ENCODE data around the gene MLH3.
A peak's percentile ranks its signal among the peaks of the same experiment; 100 is the strongest.

Gene MLH3

GRCh38 chr14:75041613-75042012 is 9.7 kb downstream of the MLH3 start:
- Mint-ChIP-seq H3K4me3 (no peak overlapping the region), H3K27ac (no peak overlapping the region), H3K27me3 (no peaks in the 10 kb centered on the region), H3K36me3 (ENCODE audit: insufficient read depth) (peaks cover 30% of the 10 kb centered on the region), H3K9me3 (no peaks in the 10 kb centered on the region), H3K4me1 (ENCODE audit: low read depth in 2 of 2) (peaks cover 6 to 20% of the 10 kb centered on the region in 2 donors)
- no peak for ATAC-seq (replicated peaks)
- DNase-seq = no peak

- Mint-ChIP-seq H3K4me3 (no peak overlapping the region), H3K9me3 (no peaks in the 10 kb centered on the region), H3K27ac (no peak overlapping the region), H3K36me3 (ENCODE audit: insufficient read depth) (peaks cover 32% of the 10 kb centered on the region), H3K27me3 (no peaks in the 10 kb centered on the region), H3K4me1 (ENCODE audit: low read depth in 2 of 2) (peaks cover 2 to 15% of the 10 kb centered on the region in 2 donors)
- DNase-seq (no peak), ATAC-seq (replicated peaks) (no peak)
Observed at GRCh38 chr14:75040959-75041358, 10.3 kb downstream of the MLH3 start.

DNA sequence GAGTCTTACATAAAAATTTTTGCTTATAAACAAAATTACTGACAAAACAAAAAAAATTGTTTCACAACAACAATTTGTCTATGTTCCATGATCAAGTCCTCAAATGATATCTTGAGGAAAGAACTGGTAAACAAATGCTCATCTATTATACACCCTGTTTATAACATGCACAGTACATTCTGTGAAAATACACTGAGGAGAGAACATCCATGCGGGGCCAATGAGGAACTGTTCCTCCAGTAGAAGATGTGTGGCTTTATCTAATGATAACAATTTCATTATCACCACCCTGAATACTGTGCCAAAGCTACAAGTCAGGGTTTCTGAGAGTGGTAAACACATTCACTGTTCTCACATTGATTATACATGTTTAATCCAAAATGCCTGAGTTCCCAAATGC is 10.8 kb downstream of the MLH3 start:
- no peak overlapping the region for H3K4me3 Mint-ChIP-seq
- no peak for DNase-seq
- peaks cover 0 to 10% of the 10 kb centered on the region in 2 donors for H3K4me1 Mint-ChIP-seq (ENCODE audit: low read depth in 2 of 2)
- peaks cover 32% of the 10 kb centered on the region for H3K36me3 Mint-ChIP-seq (ENCODE audit: insufficient read depth)
- no peaks in the 10 kb centered on the region for H3K9me3 Mint-ChIP-seq
- H3K27me3 Mint-ChIP-seq = no peaks in the 10 kb centered on the region
- ATAC-seq (replicated peaks) = no peak
- H3K27ac Mint-ChIP-seq = no peak overlapping the region

GRCh38 chr14:75032939-75033338 is 18.3 kb downstream of the MLH3 start:
- no peak overlapping the region for H3K4me3 Mint-ChIP-seq

DNA sequence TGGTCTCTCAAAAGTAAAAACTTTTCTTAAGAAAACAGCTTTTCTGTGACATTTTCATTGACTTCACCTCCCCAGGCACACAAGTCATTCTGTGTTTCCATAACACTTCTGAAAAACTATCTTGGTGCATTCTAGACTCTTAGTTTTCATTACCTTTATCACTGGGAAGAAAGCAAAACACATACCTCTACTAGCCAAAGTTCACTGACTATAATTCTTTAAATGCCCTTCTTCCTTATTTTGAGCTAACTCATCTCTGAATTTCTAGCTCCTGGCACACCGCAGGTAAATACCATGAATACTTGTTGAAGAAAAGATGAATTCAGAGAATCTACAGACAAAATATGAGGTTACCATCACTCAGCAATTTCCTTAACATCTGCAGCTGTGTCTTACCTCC is 21.1 kb downstream of the MLH3 start:
- H3K4me1 Mint-ChIP-seq (ENCODE audit: low read depth in 2 of 2) = no peaks in the 10 kb centered on the region

More at GRCh38 chr14:75032939-75033338, 18.3 kb downstream of the MLH3 start:
- Mint-ChIP-seq H3K27ac (no peak overlapping the region), H3K9me3 (no peaks in the 10 kb centered on the region), H3K36me3 (ENCODE audit: insufficient read depth) (peaks cover 42% of the 10 kb centered on the region), H3K4me1 (ENCODE audit: low read depth in 2 of 2) (no peaks in the 10 kb centered on the region), H3K27me3 (no peaks in the 10 kb centered on the region)
- DNase-seq (no peak), ATAC-seq (replicated peaks) (no peak)

GRCh38 chr14:75025876-75026275 is 25.4 kb downstream of the MLH3 start:
- no peak for ATAC-seq (replicated peaks)
- Mint-ChIP-seq H3K4me3 (no peak overlapping the region), H3K4me1 (ENCODE audit: low read depth in 2 of 2) (peaks cover 0 to 1% of the 10 kb centered on the region in 2 donors)

More for the DNA sequence above, 21.1 kb downstream of the MLH3 start:
- peaks cover 37% of the 10 kb centered on the region for H3K36me3 Mint-ChIP-seq (ENCODE audit: insufficient read depth)
- DNase-seq (no peak), ATAC-seq (replicated peaks) (no peak)
- no peaks in the 10 kb centered on the region for H3K27me3 Mint-ChIP-seq
- H3K4me3 Mint-ChIP-seq = no peak overlapping the region
- H3K9me3 Mint-ChIP-seq = no peaks in the 10 kb centered on the region
- H3K27ac Mint-ChIP-seq = peak overlapping the region in 1 of 2 donors; percentile 65

DNA sequence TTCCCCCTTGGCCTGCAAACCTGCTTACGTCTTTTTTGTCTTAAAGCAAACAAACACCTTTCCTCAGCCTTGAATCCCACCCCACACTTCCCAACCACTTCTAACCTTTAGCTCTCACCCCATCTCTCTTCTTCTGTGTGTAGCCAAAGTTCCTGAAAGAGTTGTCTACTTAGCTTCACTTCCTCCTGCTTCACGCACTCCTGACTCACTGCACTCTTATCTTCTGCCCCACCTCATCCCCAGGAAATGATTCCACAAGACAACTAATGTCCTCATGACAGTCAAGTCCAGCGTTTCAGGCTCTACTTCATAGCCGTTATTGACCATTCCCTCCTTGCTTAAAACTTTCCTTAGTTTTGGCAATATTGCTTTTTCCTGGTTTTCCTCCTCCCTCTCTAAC is 26.2 kb downstream of the MLH3 start:
- no peaks in the 10 kb centered on the region for H3K27me3 Mint-ChIP-seq
- DNase-seq (no peak), ATAC-seq (replicated peaks) (no peak)
- no peak overlapping the region for H3K27ac Mint-ChIP-seq
- H3K36me3 Mint-ChIP-seq (ENCODE audit: insufficient read depth) = peaks cover 20% of the 10 kb centered on the region
- peaks cover 0 to 1% of the 10 kb centered on the region in 2 donors for H3K4me1 Mint-ChIP-seq (ENCODE audit: low read depth in 2 of 2)
- no peak overlapping the region for H3K4me3 Mint-ChIP-seq
- H3K9me3 Mint-ChIP-seq = no peaks in the 10 kb centered on the region

More at GRCh38 chr14:75025876-75026275, 25.4 kb downstream of the MLH3 start:
- no peaks in the 10 kb centered on the region for H3K9me3 Mint-ChIP-seq
- DNase-seq = no peak
- H3K27me3 Mint-ChIP-seq = no peaks in the 10 kb centered on the region
- no peak overlapping the region for H3K27ac Mint-ChIP-seq
- peaks cover 25% of the 10 kb centered on the region for H3K36me3 Mint-ChIP-seq (ENCODE audit: insufficient read depth)

DNA sequence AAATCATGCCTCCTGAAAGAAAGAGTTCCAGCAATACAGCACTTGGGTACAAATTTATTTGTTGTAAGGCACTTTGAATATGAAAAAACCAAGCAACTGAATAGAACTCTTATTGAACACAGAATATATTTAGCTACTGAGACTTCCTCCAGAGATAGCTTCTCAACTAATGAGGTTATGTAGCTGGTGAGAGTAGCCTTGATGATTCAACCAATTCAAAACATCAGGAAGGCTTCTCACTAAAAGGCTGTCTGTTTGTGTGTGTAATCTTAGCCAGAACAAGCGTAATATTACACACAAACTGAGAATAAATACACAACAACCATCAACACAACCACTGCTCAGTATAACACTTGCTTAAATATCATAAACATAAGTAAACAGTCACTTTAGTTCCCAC is 28.2 kb downstream of the MLH3 start:
- H3K27ac Mint-ChIP-seq = no peak overlapping the region
- no peaks in the 10 kb centered on the region for H3K27me3 Mint-ChIP-seq
- DNase-seq (no peak), ATAC-seq (replicated peaks) (no peak)
- H3K4me3 Mint-ChIP-seq = no peak overlapping the region
- H3K36me3 Mint-ChIP-seq (ENCODE audit: insufficient read depth) = peaks cover 21% of the 10 kb centered on the region
- no peaks in the 10 kb centered on the region for H3K9me3 Mint-ChIP-seq
- H3K4me1 Mint-ChIP-seq (ENCODE audit: low read depth in 2 of 2) = peaks cover 0 to 1% of the 10 kb centered on the region in 2 donors

DNA sequence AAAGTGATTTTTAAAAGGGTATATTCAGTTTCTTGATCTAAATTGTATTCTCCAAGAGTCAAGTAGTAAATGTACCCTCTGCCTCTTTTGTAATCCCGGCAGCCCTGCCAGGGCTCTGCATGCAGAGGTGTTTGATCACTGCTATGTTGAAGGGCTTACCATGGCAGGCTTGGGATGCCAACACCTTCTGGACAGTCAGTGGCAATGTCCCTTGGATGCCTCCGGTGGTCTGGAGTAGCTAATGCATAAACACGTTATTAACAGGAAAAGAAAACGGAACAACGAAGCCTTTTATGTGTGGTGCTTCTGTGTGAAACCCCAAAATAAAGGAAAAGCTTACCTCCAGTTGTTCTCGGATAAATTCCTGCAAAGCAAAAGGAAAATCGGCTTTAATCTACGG is 28.6 kb downstream of the MLH3 start:
- Mint-ChIP-seq H3K27ac (no peak overlapping the region), H3K4me3 (no peak overlapping the region), H3K9me3 (no peaks in the 10 kb centered on the region), H3K27me3 (no peaks in the 10 kb centered on the region), H3K36me3 (ENCODE audit: insufficient read depth) (peaks cover 20% of the 10 kb centered on the region), H3K4me1 (ENCODE audit: low read depth in 2 of 2) (peaks cover 0 to 1% of the 10 kb centered on the region in 2 donors)
- peak; percentile 39 for ATAC-seq (replicated peaks)
- no peak for DNase-seq

GRCh38 chr14:75018694-75019093 is 32.6 kb downstream of the MLH3 start:
- H3K4me1 Mint-ChIP-seq (ENCODE audit: low read depth in 2 of 2) = peaks cover 0 to 1% of the 10 kb centered on the region in 2 donors
- DNase-seq (no peak), ATAC-seq (replicated peaks) (no peak)
- peaks cover 51% of the 10 kb centered on the region for H3K36me3 Mint-ChIP-seq (ENCODE audit: insufficient read depth)
- H3K27me3 Mint-ChIP-seq = no peaks in the 10 kb centered on the region
- H3K9me3 Mint-ChIP-seq = no peaks in the 10 kb centered on the region
- no peak overlapping the region for H3K4me3 Mint-ChIP-seq
- no peak overlapping the region for H3K27ac Mint-ChIP-seq

DNA sequence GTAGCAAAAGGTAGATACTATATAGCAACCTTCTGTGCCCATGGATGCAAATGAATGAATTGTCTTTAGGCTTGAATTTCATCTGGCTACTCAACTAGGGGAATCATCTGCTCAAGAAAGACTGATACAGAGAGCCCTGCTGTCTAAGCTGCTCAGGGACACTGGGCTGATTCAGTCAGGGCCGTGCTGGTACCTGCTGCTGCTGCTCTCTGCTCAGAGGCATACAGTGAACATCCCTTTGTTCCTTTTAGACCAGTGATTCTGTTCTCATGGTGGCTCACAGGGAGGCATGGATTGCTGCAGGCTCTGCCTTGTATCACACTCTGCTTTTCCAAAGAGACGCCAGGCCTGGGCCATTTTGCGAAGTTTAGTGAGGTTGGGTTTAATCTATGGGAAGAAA is 34.5 kb downstream of the MLH3 start:
- H3K36me3 Mint-ChIP-seq (ENCODE audit: insufficient read depth) = peaks cover 54% of the 10 kb centered on the region
- peak overlapping the region in 1 of 2 donors; percentile 17 for H3K27ac Mint-ChIP-seq
- H3K4me3 Mint-ChIP-seq = no peak overlapping the region
- peaks cover 2 to 3% of the 10 kb centered on the region in 2 donors for H3K4me1 Mint-ChIP-seq (ENCODE audit: low read depth in 2 of 2)
- DNase-seq (no peak), ATAC-seq (replicated peaks) (no peak)
- no peaks in the 10 kb centered on the region for H3K27me3 Mint-ChIP-seq
- H3K9me3 Mint-ChIP-seq = no peaks in the 10 kb centered on the region

GRCh38 chr14:75015496-75015895 is 35.8 kb downstream of the MLH3 start:
- no peak for ATAC-seq (replicated peaks)
- no peaks in the 10 kb centered on the region for H3K9me3 Mint-ChIP-seq
- H3K27me3 Mint-ChIP-seq = no peaks in the 10 kb centered on the region
- no peak overlapping the region for H3K4me3 Mint-ChIP-seq
- peaks cover 51% of the 10 kb centered on the region for H3K36me3 Mint-ChIP-seq (ENCODE audit: insufficient read depth)
- H3K4me1 Mint-ChIP-seq (ENCODE audit: low read depth in 2 of 2) = peaks cover 6 to 10% of the 10 kb centered on the region in 2 donors
- DNase-seq = no peak
- no peak overlapping the region for H3K27ac Mint-ChIP-seq

GRCh38 chr14:75013290-75013689 is 38.0 kb downstream of the MLH3 start:
- Mint-ChIP-seq H3K4me1 (ENCODE audit: low read depth in 2 of 2) (peaks cover 10 to 13% of the 10 kb centered on the region in 2 donors), H3K27me3 (no peaks in the 10 kb centered on the region), H3K27ac (peak overlapping the region; percentile 32 to 42), H3K36me3 (ENCODE audit: insufficient read depth) (peaks cover 51% of the 10 kb centered on the region), H3K9me3 (no peaks in the 10 kb centered on the region), H3K4me3 (no peak overlapping the region)
- no peak for ATAC-seq (replicated peaks)
- DNase-seq = no peak

DNA sequence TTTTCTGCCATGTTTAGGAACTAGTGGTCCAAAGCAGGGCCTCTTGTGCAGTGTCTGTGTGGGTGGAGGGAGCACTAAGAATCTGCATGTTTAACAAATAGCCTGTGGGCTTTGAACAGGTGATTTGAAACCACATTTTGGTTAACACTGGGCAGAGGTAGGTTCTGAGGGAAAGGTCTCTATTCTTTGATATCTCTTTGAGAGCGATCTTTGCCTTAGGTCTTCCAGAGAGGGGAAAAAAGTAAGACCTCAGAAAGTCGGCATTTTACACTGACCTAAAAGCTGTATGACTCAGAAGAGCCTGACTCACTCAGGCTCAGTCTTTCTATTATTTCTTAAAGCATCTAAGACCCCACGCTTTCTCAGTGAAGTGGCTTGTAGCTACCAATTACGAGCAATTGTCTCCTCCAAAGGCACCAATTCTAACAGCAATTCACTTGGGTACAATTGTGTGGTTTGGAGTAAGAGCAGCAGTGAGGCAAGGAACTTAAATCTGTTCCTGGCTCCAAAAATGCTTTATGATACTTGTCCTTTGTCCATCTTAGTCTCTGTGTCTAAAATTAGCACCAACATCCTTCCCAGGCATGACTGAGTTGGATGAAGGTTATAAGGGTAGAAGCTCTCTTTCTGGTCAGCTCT is 39.8 kb downstream of the MLH3 start:
- DNase-seq = no peak
- H3K4me1 Mint-ChIP-seq (ENCODE audit: low read depth in 2 of 2) = peaks cover 11 to 16% of the 10 kb centered on the region in 2 donors

More for the DNA sequence above, 39.8 kb downstream of the MLH3 start:
- peaks cover 54% of the 10 kb centered on the region for H3K36me3 Mint-ChIP-seq (ENCODE audit: insufficient read depth)
- H3K27ac Mint-ChIP-seq = peak overlapping the region; percentile 32 to 51
- no peak overlapping the region for H3K4me3 Mint-ChIP-seq
- peak; percentile 58 for ATAC-seq (replicated peaks)
- no peaks in the 10 kb centered on the region for H3K27me3 Mint-ChIP-seq
- H3K9me3 Mint-ChIP-seq = no peaks in the 10 kb centered on the region
